ENCODE data around the gene CCNY.
A peak's percentile ranks its signal among the peaks of the same experiment; 100 is the strongest.
"Not testable (repeated sequence)": the region's sequence is repeated elsewhere in the genome, so short reads cannot be mapped to it uniquely, and the experiment has no call there.

CCNY gene

DNA sequence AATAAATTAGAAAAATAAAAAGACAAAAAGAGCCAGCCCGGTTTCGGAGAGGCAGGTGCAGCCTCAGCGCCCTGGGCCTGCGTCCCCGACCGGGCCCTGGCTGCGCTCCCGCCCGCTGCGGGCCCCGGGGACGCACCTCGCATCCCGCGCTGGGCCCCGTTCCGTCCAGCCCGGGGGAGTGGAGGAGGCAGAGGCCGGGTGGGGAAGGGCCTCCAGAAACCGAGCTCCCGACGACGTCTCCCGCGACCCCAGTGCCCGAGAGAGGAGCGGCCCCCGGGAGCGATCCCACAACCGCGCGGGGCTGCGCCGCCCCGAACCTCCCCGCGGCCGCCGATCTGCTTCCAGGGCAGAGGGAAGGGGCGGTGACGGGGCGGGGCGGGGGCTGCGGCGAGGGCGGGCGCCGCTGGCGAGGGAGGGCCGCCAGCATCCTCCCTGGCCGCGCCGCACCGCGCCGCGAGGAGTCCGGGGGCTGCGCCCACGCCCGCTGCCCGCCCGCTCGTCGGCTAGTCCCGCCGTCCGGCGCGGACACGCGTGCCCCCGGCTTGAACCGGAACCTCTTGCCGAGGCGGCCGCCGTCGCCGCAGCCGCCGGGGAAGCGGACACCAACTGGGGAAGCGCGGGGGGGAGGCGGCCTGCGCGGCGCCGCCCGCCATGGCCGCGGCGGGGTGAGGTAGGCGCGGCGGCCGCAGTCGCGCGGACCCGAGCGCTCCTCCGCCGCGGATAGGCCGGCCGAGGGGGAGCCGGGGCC lies at the start of gene CCNY:
TSS of gene CCNY (plus strand) at position 426 of the 748 bp plus-strand sequence. CDS start 545 bp downstream, outside the sequence.
- peak; percentile 17 for FAIRE-seq
- peak; percentile 90 for DNase-seq (ENCODE audit: low spot score)

DNA sequence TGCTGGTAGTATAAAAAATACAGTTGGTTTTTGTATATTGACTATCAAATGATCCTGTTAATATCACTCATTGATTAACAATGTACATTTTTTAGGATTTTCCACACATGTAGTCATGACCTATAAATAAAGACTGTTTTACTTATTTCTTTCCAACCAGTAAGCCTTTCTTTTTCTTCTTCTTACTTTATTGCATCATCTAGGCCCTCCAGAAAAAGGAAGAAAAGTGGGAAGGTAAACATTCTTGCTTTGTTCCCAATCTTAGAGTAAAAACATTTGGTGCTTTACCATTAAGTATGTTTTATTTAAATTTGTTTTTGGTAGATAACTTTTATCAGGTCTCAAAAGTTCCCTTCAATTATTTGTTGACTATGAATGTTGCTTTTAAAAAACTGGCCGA lies 47.1 kb upstream of the CCNY start:
- FAIRE-seq (no peak), DNase-seq (ENCODE audit: low spot score) (no peak)

DNA sequence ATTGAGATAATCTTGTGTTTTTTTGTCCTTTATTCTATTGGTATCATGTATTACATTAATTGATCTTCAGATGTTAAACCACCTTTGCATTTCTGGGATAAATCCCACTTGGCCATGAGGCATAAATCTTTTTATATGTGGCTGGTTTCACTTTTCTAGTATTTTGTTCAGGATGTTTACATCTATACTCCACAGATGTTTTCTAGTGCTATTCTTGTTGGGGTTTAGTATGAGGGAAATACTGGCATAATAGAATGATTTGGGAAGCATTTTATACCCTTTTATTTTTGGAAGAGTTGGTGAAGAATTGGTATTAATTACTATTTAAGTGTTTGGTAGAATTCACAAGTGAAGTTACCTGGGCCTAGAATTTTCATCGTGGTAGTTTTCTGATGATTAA lies 41.8 kb upstream of the CCNY start:
- DNase-seq (ENCODE audit: low spot score) (no peak), FAIRE-seq (no peak)

DNA sequence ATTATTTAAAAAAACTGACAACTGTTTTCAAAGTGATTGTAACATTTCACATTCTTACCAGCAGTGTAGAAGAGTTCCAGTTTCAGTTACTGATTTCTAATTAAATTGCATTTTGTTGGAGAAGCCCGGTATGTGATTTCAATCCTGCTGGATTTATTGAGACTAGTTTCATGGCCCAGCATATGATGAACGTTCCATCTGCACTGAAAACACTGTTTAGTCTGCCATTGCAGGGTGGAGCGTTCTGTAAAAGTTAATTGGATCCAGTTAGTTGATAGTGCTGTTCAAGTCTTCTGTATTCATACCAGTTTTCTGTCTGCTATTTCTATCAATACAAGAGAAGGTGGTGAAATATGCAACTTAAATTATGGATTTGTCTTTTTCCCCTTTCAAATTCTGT lies 37.3 kb upstream of the CCNY start:
- no peak for FAIRE-seq
- DNase-seq (ENCODE audit: low spot score) = no peak

DNA sequence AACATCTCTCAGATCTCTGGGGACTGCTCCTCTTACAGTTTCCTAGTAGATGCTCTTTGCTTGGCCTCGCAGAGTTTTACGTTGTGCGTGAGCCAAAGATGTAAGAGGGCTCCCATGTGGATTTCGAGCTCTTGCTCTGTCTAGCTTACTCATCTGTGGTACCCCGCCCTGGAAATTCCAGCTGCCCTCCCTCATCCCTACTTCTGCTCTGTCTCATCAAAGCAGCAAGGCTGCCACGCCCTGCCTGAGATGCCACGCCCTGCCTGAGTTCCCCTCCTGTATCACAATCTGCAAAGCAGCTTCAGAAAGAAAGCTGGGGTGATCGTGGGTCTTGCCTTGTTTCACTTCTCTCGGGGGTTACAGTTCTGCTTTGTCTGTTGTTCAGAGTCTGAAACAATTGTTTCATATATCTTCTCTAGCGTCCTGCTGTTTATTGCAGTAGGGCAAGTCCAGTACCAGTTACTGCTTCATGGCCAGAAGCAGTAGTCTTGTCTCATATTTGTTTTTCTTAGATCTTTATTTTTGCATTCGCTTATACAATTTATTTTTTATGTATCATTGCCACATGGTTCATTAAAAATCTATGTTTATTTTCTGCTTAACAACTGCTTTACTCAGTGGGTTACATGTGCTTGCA lies 36.1 kb upstream of the CCNY start:
- peak; percentile 75 for DNase-seq (ENCODE audit: low spot score)

DNA sequence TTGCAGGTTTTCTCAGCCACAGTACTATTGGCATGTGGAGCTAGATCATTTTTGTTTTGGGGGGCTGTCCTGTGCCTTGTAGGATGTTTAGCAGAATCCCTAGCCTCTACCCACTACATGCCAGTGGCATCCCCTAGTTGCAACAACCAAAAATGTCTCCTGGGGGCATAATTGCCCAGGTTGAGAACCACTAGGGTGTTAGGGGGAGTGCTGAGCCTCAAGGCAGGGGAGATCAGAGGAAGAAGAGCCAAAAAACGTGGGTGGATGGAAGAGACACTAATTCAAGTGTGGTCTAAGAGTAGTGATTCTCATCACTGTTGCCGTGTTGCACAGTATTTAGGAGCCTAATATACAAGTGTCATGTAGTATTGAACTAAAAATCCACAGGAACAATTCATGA lies 31.7 kb upstream of the CCNY start:
- no peak for FAIRE-seq

More for the DNA sequence above, 36.1 kb upstream of the CCNY start:
- peak; percentile 91 for FAIRE-seq

DNA sequence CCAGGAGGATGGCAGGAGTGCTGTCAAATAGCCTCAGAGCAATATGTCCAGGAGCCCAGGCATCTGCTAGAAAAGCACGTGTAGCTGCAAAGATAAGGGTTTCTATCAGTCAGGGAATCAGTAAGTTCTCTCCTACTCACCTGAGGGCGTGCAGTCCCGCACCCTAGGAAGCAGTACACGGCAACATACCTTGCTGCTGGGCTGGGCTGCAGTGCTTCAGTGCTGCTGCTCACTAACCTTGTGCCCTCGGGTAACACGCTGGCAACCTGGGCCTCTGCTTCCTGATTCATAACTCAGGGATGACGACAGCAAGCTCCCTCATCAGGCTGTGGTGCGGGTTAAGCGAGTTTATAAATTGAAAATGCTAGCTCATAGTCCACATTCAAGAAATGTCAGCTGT lies 29.5 kb upstream of the CCNY start:
- DNase-seq (ENCODE audit: low spot score) (no peak), FAIRE-seq (no peak)

More for the DNA sequence above, 31.7 kb upstream of the CCNY start:
- DNase-seq (ENCODE audit: low spot score) = no peak

DNA sequence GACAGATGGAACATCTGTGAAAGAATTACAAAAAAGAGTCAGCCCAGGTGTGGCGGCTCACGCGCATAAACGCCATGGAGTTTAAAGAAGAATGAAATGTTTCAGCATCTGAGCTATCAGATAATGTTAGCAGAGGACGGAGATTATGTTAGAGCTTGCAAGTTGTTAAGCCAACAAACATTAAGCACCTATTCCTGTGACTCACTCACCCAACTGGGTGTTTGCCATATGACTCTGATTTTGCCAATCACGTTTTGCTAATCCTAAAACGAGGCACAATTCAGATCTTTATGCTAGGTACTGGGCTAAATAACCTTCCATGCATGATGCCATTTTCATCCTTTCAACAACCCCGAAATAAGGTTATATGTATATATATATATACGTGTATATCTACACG lies 29.0 kb upstream of the CCNY start:
- DNase-seq (ENCODE audit: low spot score) = no peak
- FAIRE-seq = no peak

DNA sequence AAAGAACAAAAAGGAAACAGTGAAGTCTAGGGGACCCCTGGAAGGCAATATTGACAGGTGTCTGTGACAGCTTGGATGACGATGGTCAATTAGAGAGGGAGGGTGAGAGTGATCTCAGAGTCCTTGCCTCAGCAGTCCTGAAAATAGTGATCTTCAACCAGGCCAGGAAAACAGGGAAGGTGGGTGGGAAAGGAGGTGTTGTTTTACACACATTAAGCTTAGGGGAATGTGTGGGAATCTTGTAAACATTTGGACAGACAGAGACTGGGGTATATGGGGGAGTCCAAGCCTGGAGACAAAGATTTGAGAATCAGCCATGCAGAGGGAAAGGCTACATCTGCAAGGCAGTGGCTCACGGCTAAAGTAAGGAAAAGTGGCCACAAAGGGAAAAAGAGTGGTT lies 27.5 kb upstream of the CCNY start:
- FAIRE-seq = no peak
- DNase-seq (ENCODE audit: low spot score) = no peak

DNA sequence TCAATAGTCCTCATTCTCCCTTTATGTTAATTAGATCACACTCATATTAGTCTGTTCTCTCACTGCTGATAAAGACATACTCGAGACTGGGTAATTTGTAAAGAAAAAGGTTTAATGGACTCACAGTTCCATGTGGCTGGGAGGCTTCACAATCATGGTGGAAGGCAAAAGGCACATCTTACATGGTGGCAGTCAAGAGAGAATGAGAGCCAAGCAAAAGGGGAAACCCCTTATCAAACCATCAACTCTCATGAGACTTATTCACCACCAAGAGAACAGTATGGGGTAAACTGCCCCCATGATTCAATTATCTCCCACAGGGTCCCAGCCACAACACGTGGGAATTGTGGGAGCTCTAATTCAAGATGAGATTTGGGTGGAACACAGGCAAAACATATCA lies 22.2 kb upstream of the CCNY start:
- not testable (repeated sequence) for DNase-seq (ENCODE audit: low spot score); FAIRE-seq

DNA sequence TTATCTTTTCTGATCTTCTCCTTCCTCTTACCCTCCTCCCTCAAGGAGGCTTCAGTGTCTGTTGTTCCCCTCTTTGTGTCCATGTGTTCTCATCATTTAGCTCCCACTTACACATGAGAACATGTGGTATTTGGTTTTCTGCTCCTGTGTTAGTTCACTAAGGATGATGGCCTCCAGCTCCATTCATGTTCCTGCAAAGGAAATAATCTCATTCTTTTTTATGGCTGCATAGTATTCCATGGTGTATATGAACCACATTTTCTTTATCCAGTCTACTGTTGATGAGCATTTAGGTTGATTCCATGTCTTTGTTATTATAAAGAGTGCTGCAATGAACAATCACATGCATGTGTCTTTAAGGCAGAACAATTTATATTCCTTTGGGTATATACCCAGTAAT lies 21.1 kb upstream of the CCNY start:
- not testable (repeated sequence) for DNase-seq (ENCODE audit: low spot score); FAIRE-seq

DNA sequence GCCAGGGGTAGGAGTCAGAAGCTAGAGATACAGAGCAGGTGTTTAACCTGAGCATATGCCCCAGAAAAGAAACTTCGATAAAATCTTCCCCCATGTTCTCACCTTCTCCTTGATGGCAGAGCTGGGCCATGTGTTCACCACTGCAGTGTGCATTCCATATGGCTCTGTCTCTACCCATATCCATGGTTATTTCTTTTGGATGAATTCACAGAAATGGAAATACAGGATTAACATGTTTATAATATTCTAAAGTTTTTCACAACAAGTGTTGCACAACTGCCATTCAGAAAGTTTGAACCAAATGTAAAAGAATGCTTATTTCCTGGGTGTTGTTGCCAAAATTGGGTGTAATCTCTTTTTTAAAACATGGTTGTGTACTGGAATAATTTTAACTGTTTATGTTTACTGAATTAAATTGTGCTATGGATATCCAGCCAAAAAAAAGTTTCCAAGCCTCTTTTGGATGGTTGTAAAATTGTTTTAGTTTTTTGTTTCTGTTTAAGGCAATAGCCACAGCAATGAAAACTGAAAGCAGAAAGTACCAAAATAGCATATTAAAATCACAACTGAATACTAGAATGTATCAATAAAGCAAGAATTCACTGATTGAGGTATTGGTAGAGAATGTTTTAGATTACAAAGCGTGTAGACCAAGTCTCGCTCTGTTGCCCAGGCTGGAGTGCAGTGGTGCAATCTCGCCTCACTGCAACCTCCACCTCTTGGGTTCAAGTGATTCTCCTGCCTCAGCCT lies 19.9 kb upstream of the CCNY start:
- DNase-seq (ENCODE audit: low spot score) = no peak
- no peak for FAIRE-seq

DNA sequence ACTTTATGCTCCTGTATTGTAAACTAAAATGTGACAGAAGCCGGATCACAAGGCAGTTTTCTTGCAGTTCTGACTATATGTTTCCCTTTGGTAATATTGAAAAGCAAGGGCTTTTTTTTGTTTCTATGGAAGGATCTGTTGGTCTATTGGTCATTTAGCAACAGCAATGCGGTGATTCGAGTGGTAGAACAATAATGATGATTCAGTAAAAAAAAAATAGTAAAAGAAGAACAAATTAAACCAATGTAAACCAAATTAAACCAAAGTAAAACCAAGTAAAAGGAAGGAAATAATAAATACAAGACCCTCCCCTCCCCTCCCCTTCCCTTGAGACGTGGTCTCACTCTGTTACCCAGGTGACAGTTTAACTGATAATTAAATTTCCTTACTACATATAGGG lies 17.8 kb upstream of the CCNY start:
- FAIRE-seq (no peak), DNase-seq (ENCODE audit: low spot score) (no peak)

DNA sequence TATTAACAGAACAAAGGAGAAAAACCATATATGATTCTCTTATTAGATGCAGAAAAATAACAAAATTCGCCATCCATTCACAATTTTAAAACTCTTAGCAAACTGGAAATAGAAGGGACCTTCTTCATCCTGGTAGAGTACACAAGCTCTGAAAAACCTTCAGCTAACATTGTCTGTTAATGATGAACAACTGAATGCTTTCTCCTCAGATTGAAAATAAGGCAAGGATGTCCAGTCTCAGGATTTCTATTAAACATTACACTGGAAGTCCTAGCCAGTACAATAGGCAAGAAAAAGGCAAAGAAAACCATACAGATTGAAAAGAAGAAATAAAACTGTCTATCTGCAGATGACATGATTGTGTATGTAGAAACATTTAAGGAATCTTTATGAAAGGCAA lies 16.0 kb upstream of the CCNY start:
- DNase-seq (ENCODE audit: low spot score) = no peak
- FAIRE-seq = no peak

DNA sequence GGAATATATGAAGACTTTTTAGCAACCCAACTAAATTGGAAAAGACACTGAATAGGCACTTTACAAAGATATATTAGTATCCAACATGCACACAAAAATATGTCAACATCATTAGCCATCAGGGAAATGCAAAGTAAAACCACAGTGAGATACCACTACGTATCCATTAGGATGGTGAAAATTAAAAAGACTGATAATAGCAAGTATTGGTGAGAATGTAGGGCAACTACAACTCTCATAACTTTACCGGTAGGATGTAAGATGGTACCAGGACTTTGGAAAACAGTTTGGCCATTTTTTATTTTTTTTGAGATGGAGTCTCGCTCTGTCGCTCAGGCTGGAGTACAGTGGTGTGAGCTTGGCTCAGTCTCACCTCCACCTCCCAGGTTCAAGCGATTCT lies 13.7 kb upstream of the CCNY start:
- DNase-seq (ENCODE audit: low spot score) = no peak
- FAIRE-seq = no peak

DNA sequence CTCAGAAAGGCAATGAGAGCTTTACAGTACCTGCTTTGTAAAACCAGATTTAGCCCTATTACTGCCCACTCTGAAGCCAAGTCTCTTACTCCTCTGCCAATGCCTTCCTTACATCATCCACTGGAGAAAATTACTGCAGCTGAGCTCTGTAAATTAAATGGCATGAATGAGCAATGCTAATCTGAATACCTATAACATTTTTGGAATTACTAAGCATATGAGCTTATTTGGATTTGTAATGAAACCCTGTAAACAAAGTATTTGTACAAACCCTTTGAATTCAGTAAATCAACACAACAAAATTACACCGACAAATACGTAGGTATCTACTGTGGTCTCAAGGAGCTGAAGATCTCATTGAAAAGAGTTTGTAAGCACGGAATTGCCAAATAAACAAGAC lies 12.1 kb upstream of the CCNY start:
- no peak for FAIRE-seq
- DNase-seq (ENCODE audit: low spot score) = no peak

DNA sequence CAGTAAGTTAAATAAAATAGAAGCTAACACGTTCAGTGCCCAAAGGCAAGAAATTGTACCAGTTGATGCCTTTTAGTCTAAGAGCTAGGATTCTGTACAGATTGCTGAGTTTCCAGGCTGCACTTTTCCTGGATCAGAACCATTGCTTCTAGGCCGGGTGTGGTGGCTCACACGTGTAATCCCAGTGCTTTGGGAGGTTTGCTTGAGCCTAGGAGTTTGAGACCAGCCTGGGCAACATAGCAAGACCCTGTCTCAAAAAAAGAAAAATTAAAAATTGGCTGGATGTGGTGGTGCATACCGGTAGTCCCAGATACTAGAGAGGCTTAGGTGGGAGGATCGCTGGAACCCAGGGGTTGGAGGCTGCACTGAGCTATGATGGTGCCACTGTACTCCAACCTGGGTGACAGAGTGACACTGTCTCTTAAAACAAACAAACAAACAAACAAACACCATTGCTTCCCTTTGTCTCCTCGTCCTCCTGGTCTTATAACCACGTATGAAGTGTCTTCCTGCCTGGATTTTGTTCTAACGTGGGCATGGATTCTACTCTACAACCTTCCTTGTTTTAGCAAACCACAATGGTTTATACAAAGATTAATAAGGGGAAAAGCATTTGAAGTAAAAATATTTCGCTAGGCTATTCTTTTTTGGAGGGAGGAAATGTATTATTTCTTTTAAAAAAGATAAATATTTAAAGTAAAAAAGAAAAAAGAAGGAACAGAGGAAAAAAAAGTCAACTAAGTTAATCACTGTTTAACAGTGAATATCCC lies 9.7 kb upstream of the CCNY start:
- FAIRE-seq = no peak

DNA sequence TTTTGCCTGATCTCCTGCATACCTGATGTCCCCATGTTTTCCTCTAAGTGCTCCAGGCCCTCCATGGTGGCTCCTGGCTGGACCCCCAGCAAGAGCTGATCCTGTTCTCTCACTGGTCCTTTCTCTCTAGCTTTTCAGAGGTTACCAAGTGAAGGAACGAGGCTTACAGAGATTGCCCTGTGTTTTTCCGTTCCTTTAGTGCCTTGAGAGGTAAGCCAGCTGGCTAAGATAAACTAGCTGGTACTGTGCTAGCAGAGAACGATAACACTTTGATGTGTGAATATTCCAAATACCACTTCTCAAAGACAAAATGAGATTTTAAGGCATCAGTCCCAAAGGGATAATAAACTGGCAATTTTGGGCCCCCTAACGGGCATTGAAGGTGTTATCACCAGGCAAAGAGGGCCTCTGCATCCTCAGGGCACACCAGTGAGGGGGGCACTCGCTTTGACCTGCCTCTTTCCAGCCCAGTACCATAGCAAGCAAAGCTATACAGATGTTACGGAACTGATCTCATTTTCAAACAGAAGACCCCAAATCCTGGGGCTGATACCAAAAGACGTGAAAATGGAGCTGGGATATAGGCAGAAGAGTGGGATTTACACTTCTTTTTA lies 8.4 kb upstream of the CCNY start:
- FAIRE-seq (no peak), DNase-seq (ENCODE audit: low spot score) (no peak)

More for the DNA sequence above, 9.7 kb upstream of the CCNY start:
- DNase-seq (ENCODE audit: low spot score) = no peak

DNA sequence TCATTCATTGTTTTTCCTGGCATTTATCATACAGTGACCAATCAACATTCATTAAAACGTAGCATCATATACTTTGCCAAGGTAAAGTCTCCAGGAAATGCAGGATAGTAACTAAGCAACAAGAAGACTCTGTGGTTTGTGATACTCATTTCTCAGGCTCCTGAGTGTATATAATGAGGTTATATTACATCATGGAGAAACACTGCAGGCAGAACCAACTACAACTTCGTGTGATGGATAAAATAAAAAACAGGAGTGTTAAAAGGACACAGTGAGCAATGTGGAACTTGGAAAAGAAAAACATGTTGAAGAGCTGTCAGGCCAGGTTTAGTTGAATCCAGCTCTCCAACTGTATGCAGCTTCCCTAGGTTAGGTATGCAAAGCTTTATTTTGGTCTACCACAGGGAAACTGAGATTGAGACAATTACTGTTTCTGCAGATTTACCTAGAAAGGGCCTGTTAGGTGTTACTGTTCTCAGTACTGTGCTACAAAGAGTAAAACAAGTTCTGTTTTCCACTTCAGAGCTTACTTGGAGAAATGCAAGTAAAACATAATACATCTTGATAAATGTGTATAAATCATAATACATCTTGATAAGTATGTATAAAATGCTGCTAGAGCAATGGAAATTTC lies 7.8 kb upstream of the CCNY start:
- DNase-seq (ENCODE audit: low spot score) = no peak
- FAIRE-seq = no peak

DNA sequence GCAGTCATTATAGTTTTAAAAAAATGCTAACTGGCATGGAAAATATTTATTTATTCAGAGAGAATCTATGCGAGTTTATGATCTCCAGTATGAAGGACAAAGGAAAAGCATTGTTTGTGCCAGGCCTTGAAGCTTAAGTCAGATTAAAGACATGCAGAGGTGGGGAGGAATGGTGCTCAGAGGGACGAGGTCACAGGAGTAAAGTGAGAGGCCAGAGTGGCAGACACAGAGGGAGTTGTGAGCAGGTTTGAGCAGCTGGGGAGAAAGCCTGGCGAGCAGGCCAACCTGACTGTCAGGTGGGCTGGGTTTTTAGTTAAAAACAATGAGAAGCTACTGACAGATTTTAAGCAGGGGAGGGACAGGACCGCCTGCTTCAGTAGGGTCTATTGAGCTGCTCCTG lies 6.8 kb upstream of the CCNY start:
- no peak for DNase-seq (ENCODE audit: low spot score)
- FAIRE-seq = no peak

All from urothelium cell line (cell line).